HG03571 (cell line): ENCODE measurements around the gene DLK2.
"Not testable (repeated sequence)": the region's sequence is repeated elsewhere in the genome, so short reads cannot be mapped to it uniquely, and the experiment has no call there.

Source experiments
- ATAC-seq: cut with Tn5 transposase; IDR thresholded peaks from one replicate; pipeline ENCODE4 v1.9.1; 2021; ENCODE audit not compliant: unreplicated experiment

DLK2 gene

DNA sequence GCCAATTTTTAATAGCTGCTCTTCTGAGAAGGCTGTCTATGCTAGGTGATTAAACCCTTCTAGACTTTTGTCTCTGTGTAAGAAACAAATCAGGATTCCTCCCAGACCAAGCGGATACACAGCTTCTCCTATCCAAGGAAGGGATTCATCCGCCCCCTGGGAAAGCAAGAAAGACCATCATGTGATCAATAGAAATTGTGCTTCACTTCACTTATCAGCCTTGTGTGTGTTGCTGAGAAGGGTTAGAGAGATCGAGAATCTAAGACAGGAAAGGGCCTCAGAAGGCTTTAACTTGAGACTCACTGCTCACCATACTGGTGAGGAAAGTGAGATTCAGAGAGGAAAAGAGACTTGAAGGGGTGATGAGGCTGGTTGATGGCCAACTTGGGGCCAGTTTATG is 26.5 kb downstream of the DLK2 start:
- ATAC-seq: no peak

GRCh38 chr6:43428112-43428570 is 27.2 kb downstream of the DLK2 start:
- no peak for ATAC-seq

GRCh38 chr6:43427406-43428111 is 27.8 kb downstream of the DLK2 start, which contains the start of gene ABCC10:
ABCC10 (plus strand) TSS chr6:43427541; CDS start chr6:43427979, 438 bp downstream.
- ATAC-seq: peak; percentile 91

- no peak for ATAC-seq
Measured at GRCh38 chr6:43426928-43427405, 28.4 kb downstream of the DLK2 start.

DNA sequence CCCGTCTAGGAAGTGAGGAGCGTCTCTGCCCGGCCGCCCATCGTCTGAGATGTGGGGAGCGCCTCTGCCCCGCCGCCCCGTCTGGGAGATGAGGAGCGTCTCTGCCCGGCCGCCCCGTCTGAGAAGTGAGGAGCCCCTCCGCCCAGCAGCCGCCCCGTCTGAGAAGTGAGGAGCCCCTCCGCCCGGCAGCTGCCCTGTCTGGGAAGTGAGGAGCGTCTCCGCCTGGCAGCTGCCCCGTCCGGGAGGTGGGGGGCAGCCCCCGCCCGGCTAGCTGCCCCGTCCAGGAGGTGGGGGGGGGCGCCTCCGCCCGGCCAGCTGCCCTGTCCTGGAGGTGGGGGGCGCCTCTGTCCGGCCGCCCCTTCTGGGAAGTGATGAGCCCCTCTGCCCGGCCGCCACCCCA is 30.3 kb downstream of the DLK2 start:
- ATAC-seq: not testable (repeated sequence)

DNA sequence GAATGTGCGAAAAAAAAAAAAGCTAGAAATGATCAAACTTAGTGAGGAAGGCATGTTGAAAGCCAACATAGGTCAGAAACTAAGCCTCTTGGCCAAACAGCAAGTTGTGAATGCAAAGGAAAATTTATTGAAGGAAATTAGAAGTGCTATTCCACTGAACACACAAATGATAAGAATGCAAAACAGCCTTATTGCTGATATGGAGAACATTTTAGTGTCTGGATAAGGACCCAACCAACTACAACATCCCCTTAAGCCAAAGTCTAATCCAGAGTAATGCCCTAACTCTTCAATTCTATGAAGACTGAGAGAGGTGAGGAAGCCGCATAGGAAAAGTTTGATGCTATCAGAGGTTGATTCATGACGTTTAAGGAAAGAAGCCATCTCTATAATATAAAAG is 33.5 kb downstream of the DLK2 start:
- no peak for ATAC-seq

- no peak for ATAC-seq
Measured at GRCh38 chr6:43420012-43420709, 35.2 kb downstream of the DLK2 start.

GRCh38 chr6:43416935-43417334 is 38.4 kb downstream of the DLK2 start:
- no peak for ATAC-seq

GRCh38 chr6:43415275-43415674 is 40.1 kb downstream of the DLK2 start:
- ATAC-seq: not testable (repeated sequence)

GRCh38 chr6:43413002-43413401 is 42.3 kb downstream of the DLK2 start:
- no peak for ATAC-seq

DNA sequence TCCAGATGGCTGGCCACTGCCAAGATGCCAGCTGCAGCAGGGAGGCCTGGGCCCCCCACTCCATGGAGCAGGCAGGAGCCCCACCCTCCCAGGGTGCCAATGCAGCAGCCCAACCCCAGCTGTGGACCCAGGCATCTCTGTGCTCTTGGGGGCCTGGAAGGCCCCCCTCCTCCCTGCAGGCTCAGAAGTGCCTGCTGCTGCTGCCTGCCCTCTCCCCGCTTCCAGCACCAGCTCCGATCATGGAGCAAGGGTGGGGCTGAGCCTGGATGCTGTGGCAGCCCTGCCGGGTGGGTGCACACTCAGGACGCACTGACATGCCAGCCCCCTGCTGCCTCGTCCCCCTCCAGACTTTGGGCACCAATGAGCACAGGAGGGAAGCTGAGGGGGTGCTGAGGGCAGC is 42.8 kb downstream of the DLK2 start:
- ATAC-seq: no peak

- not testable (repeated sequence) for ATAC-seq
Measured at GRCh38 chr6:43410776-43411175, 44.6 kb downstream of the DLK2 start.

GRCh38 chr6:43408259-43408658 is 47.1 kb downstream of the DLK2 start:
- ATAC-seq: no peak

DNA sequence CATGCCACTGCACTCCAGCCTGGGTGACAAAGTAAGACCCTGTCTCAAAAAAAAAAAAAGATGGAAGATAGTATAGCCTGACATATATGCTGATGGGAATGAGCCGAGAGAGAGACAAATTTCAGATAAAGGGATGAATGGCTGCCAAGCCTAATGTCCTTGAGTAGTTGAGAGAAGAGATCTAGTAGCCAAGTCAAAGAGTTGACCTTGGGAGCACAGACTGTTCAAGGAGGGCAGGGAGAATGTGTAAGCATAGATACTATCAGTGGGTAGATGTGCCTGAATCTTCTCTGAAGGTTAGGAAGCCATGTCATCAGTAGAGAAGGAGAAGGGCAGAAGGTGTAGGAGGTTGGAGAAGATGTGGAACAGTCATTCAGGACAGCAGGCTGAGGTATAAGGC is 48.1 kb downstream of the DLK2 start:
- no peak for ATAC-seq

- no peak for ATAC-seq
Measured at GRCh38 chr6:43405354-43405753, 50.0 kb downstream of the DLK2 start.

DNA sequence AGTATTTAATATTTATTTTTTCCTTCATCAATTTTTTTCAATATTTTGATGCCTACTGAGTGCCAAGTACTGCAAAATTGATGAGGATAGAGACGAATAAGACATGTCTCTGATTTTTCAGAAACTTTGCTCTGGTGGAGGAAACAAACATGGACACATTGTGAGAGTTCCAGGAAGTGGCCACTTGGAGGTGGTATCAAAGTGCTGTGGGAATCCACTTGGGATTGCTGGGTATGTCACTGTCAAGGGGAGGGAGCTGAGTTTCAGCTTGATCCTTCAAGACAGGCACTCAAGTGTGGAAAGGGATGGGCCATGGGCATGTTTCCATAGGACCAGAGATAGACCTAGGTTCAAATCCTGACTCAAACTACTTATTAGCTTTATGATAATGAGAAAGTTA is 52.5 kb downstream of the DLK2 start:
- no peak for ATAC-seq

DNA sequence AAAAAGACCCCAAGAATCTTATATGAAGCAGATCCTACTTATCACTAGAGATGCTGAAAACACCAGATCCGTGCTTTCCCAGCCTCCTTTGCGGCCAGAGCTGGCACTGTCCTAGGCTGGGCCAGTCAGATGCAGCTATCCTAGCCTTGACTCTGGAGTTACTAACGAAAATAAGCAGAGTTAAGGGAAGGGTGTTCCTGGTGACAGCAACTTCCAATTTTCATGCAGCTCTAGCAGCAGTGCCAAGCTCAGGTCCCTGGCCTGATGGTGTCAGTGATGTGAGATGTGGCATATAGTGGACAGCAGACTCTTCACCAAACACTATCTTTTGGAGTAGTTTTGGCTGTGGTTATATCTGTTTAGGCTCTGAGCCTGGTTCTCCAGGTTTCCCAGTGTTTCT is 53.6 kb downstream of the DLK2 start:
- no peak for ATAC-seq
